HuH-7 (cell line): ENCODE results near the gene TCEANC.
"Not testable (repeated sequence)": the region's sequence is repeated elsewhere in the genome, so short reads cannot be mapped to it uniquely, and the experiment has no call there.

Source experiments
- DNase-seq: peaks from one replicate; pipeline ENCODE4 v3.0.0; 2011; ENCODE audit warnings: low spot score

TCEANC gene, protein sequence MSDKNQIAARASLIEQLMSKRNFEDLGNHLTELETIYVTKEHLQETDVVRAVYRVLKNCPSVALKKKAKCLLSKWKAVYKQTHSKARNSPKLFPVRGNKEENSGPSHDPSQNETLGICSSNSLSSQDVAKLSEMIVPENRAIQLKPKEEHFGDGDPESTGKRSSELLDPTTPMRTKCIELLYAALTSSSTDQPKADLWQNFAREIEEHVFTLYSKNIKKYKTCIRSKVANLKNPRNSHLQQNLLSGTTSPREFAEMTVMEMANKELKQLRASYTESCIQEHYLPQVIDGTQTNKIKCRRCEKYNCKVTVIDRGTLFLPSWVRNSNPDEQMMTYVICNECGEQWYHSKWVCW

DNA sequence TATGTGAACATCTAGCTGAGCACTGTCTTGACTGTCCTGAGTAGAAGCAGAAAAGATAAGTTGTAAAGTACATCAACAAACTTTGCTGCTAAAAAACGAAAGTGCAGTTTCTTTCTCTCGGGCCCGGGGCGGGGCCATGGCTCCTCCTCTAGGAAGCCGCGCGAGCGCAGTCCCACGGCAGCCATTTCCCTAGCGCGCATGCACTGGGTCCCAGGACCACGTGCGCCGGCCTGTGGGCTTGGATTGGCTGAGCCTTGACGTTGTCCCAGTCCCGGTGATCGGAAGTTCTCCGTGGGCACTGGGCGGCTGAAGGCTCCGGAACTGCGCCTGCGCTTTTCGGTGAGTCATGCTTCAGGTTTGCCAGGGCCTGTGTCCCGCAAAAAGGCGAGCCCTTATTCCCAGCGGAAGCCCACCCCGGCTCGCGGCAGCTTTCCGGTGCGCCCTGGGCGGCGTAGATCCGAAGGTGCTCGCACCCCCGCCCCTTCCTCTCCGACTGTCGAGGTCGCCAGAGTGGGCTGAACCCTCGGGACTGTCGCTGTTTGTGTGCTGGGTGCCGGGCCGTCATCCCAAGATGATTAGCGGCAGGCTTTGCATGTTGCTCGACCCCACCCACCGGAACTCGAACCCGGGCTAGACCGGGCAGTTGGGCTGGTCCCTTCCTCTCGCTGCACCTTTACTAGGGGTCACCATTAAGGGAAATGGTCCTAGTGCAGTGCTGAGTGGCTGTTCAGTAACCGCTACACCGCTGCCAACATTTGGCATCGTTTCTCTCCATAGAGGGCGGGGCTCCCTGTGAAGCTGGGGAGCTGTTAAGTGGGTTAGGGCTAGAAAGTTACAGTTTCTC lies at the start of gene TCEANC:
TSS of gene TCEANC (plus strand) at position 292 of the 844 bp plus-strand sequence. CDS start 9,368 bp downstream, outside the sequence.
- DNase-seq = peak; percentile 75

DNA sequence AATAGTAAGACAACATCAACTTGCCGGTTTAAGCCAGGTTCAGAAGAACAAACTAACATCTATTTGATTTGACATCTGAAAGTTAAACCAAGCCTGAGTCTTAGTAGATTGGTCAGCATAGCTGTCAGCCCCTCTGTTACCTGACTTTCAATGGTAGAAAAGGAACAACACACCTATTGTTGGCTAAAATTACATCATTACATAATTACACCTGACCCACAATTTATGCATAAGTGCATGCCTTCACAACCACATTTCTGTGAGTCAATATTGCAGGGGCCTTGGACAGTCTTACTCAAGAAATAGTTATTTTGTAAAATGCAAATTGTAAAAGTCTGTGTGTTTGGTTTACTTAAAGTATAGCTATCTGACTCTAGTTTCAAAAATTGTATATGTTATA lies 47.3 kb upstream of the TCEANC start:
- no peak for DNase-seq

DNA sequence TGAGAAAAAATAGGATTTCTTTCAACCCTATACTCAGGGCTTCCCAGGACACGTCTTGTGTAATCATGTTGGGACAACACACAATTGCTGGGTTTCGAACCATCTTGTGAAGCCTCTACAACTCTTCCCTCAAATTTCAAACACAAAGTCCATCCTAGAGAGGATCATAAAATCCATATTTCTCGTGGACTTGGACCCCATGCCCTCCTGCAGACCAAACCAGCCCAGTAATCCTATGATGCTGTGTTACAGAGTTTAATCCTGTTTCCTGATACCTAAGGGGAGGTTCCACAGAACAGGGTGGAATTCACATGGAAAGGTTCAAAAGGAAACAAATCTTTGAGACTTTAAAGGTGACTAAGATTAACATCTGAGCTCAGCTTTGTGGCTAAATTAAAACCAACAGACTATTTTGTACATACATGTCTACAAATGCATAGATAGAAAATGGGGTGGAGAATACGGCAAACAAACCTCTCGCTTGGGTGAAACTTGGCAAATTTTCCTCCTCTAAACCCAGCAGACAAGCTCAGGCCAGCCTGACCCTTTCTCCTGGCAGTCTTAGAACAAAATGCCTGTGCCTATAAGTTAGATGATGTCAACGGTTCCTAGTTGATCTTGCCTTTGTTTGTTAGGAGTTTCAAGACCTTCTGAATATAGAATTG lies 45.5 kb upstream of the TCEANC start:
- no peak for DNase-seq

DNA sequence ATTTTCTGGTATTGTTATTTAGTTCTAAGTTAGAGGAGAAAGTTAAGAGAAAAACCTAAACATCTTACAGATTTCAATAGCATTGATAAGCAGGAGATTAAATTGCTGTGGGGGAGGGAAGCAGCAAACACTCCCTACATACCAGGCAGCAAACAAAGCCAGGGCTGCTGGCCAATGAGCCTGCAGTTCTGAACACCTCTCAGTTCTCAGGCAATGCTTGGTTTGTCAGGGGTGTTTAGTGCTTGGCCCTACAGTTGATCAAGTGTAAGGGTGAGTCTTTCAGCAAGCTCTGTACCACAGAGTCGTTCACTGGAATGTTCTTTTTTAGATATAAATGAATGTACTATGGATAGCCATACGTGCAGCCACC lies 45.0 kb upstream of the TCEANC start:
- DNase-seq = no peak

DNA sequence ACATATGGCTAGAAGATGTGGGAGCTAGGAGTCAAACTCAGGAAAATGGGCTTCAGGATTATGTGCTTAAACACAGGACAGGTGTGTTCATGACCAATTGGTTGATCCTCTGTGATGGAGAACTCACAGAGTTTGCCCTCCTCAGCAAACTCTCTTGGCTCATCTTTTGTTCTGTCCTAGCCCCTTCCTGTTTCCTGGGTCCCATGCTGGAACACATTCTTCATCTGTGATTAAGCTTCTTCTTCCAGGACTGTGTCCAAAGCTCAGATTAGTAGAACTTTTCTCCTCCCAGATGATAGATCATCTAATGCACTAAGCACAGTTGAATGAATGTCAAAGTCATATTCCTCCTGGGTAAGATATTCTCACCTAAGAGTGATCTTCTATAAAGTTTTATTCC lies 38.8 kb upstream of the TCEANC start:
- DNase-seq = no peak

DNA sequence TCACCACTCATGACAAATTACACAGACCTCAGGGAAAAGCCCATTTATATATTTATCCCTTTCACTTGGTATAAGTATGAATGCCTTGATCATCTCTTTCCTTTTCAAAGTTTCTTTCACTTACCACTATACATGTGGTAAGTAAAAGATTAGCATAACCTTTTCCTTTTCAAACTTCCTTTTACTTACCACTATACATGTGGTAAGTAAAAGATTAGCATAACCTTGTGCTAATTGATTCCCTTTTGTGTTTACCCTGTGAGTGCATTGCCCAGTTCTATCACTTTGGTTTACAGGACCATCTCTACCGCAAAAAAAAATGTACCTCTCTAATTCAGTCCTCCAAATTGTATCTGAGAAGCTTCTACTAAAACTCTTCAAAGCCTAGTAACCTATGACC lies 32.7 kb upstream of the TCEANC start:
- DNase-seq = no peak

DNA sequence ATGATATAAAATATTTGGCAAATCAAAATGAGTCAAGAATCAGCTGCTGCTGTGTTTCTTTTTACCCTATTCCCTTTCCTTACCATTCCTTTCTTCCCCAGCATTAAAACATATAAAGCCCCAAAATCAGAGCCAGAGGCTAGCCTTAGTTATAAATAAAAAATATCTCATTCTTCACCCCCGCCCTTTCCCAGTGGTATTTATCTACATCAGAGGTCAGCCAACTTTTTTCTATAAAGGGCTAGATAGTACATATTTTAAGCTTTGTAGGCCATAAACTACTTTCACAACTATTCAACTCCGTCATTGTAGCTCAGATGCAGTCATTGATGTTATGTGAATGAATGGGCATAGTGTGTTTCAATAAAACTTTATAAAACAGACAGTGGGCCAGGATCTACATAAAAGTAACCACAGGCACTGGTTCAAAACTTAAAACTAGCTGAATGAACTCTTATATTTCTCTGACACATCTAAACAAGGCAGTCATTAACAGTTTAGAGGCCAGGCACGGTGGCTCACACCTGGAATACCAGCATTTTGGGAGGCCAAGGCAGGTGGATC lies 30.5 kb upstream of the TCEANC start:
- no peak for DNase-seq

DNA sequence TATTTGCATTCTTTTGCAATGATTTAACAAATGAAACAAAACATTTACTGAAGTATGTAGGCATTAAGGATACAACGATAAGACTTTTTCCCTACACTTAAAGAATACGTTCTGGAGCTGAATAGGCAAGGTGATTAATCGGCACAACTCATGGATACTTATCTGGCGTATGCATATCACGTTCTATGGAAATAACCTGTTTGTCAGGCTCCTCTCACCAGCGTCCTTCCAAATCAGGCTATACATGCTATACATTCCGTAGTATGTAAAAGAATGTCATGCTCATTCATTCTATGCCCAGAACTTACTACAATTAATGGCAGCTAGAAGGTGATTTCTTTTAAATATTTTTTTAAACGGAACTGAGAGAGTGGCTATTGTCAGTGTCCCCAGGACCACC lies 25.6 kb upstream of the TCEANC start:
- no peak for DNase-seq

DNA sequence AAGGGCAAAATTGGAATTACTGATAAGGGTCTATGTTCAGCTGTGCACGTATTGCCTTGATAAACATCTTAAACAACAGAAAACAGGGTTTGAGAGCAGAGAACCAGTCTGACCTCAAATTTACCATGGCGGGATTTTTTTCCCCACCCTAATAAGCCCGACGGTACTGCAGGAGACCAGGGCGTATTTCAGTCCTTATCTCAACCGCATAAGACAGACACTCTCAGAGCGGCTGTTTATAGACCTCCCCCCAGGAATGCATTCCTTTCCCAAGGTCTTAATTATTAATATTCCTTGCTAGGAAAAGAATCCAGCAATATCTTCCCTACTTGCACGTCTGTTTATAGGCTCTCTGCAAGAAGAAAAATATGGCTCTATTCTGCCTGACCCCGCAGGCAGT lies 15.7 kb upstream of the TCEANC start:
- not testable (repeated sequence) for DNase-seq

DNA sequence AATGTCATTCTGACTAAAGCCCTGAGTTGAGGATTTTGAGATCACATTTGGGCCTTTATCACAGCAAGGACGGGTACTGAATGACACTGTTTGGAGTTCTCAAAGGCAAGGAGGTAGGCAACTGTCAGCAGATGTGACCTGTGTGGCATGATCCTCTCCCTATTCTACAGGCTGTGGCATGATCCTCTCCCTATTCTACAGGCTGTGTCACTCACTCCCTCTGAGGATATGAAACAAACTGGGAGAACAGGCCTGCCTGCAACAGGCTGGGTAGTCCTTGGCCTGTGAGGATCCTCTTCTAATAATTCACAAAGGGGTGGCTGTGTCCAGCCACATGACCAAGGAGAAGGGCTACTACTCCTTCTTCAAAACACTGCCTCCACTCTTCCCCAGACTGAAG lies 14.9 kb upstream of the TCEANC start:
- DNase-seq = no peak

DNA sequence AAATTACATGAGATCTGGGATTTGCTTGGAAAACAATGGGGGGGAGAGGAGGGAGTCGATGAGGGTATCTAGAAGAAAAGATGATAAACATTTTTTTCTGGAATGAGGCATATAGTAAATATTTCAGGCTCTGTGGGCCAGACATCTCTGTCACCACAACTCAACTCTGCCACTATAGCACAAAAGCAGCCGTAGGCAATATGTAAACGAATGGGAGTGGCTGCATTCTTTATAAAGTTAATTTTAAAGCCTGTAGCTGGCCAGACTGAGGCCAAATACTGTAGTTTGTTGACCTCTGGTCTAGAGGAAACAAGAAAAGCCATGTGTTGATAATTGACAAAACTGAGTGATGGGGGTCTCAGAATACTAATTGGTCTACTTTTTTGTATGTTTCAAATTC lies 14.1 kb upstream of the TCEANC start:
- no peak for DNase-seq

DNA sequence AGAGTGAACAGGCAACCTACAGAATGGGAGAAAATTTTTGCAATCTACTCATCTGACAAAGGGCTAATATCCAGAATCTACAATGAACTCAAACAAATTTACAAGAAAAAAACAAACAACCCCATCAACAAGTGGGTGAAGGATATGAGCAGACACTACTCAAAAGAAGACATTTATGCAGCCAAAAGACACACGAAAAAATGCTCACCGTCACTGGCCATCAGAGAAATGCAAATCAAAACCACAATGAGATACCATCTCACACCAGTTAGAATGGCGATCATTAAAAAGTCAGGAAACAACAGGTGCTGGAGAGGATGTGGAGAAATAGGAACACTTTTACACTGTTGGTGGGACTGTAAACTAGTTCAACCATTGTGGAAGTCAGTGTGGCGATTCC lies 11.3 kb upstream of the TCEANC start:
- not testable (repeated sequence) for DNase-seq

DNA sequence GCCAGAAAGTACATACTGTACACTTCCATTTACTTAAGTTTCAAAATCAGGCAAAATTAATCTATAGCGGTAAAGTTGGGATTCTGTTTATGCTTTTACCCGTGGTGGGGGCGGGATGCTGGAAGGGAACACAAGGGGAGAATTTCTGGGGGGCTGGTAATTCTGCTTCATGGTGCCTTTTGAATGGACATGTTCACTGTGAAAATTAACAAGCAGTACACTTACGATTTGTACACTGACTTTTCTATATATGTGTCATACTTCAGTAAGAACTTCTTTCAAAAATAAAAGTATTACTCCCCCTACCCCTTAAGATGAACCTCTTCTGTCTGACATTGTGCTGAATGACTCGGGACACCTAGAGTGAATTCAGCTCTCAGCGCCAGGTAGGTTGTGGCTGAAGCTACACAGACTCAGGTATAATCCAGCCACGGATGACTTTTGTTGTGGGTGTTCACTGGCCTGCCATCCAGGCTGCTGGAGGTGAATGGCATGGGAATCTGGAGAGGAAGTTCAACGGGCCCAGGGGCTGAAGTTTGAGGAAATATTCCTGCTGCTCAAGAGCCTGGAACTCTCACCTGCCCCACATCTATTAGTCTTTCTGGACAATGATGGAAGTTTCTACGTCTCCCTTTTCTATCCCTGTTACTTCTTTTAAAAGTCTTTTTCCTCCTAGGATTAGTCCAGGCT lies 7.3 kb upstream of the TCEANC start:
- no peak for DNase-seq

DNA sequence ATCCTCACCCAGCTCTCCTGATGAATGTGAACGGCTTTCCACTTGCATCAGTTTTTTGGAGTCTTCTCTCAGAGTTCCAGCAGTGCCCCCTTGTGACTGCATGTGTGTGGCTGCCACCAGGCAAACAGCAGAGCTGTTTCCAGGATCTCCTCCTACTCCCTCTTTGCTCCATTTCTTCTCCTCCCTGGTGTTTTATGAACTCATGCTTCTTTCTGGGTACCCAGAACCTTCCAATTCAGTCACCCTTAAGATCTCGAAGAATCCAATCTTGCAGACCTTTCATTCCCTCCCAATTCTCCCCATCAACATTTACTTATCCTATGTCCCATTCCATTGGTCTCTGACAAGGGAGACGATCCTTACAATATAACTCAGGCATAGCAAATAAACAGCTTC lies 6.8 kb upstream of the TCEANC start:
- peak; percentile 10 for DNase-seq

DNA sequence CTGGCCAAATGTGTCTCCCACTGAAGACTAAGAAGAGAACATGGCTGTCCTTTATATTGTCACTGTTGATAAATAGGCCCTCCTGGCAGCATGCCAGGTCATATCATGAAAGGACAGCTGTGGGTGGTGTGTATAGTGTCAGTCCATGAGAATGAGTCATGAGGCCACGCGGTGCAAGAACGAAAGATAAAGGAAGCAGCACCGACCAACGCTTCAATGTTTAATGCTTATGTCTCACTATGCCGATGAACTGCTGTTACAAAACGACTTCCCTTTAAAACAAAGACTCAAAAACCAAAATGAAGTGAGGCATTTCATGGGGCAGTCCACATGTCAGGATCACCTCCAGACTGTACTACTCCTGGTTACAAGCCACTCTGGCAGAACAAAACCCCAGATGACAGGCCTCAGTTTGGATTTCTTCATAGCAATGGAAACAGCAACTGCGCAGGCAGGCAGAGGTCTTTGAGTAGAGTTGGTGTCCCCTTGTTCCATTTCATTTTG lies 5.2 kb upstream of the TCEANC start:
- DNase-seq = no peak

DNA sequence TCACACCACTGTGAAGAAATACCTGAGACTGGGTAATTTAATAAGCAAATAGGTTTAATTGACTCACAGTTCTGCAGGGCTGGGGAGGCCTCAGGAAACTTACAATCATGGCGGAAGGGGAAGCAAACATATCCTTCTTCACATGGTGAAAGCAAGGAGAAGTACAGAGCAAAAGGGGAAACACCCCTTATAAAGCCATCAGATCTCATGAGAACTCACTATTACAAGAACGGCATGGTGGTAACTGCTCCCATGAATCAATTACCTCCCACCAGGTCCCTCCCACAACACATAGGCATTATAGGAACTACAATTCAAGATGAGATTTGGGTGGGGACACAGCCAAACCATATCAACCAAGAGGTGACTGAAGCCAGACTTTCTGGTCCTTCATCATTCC lies 4.6 kb upstream of the TCEANC start:
- DNase-seq = not testable (repeated sequence)

DNA sequence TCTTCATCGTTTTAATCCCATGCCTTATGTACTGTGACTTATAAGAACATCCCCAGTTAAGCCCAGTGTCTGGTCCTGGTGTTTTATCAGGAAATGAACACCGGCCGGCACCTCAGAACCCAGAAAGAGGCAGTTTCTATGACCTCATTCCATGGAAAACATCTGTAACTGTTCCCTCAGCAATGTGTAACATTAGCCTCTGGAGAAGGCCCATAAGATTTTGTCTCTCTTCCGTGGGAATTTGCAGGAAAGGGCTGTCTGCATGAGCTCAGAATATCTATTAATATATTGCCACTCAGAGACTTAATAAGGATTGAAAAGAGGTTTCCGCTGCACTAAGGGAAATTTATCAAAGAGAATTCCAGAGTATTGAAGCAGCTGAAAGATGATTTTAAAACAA lies 3.1 kb upstream of the TCEANC start:
- no peak for DNase-seq

DNA sequence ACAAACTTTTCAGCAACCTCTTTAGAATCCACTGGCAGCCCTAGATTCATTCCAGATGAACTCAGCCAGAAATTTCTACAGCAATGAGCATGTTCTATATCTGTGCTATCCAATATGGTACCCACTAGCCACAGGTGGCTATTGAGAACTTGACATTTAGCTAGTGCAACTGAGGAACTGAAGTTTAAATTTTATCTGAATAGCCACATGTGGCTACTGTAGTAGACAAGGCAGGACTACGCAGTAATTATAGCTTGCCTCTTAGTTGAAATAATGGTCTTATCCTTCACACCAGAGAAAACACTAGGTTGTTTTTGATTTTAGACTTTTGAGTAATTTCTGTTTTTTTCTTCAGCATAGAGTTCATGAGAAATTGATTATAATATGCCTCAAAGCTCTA lies 2.6 kb upstream of the TCEANC start:
- no peak for DNase-seq

DNA sequence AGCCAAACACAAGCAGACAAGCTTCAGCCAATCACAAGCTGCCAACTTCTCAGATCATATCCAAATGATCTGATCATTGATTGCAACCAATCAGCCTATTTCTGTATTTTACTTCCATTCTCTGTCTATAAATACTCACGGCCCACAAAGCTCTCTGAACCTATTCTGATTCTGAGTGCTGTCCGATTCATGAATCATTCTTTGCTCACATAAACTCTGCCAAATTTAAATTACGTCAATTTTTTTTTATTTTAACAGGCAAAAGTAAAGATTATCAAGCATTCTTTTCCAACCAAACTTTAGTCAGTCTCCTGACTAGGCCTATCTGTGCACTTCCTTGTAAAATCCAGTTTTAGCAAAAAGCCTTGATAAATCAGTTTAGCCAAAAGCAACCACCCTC lies 1.8 kb upstream of the TCEANC start:
- no peak for DNase-seq

DNA sequence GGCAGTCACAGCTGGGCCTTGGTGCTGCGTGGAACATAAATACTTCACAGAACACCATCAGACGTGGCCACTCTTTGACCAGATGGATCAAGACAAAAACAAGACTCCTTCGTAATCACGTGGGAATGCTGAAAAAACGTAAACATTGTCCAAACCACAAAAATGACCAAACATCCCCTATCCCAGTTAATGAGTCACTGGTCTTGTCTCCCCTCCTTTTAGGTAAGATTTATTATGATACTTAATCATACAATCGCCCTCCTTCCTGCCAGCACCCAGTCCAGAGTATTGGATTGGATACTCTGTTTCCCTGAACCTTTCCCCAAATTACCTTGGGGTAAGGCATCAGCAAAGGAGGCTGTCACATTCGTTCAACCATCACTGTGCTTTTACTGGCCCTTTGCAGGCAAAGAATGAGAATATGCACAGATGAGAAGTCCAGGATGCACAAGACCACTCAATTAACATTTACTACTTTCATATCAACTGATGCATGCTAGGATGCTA lies 601 bp upstream of the TCEANC start:
- no peak for DNase-seq

DNA sequence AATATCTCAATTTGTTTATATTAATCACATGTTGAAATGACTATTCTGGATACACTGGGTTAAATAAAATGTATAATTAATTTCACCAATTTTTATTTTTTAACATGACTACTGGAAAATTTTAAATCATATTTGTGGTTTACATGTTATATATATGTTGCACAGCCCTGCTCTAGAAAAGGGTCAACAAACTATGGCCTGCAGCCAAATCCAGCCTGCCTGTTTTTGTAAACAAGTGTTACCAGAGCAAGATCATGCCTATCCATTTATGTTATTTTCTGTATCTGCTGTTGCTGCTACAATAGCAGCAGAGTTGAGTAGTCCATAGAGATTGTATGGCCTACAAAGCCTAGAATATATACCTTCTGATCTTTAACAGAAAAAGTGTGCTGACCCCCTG lies 1.2 kb downstream of the TCEANC start:
- no peak for DNase-seq

DNA sequence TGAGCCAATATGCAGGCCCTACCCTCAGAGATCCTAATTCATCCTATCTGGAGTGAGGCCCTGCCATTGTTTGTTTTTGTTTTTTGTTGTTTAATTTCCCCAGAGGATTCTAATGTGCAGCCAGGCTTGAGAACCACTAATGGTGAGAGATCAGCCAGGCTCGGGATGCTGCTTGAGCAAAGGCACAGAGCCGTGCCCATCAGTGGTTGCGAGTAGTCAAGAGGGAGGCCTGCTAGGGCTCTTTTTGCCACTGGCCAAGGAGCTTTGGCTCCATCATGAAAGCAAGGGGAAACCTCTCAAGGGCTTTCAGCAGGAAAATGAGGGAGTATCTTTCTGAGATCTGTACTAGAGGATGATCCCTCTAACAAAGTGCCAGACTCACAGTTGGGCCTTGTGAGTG lies 2.7 kb downstream of the TCEANC start:
- DNase-seq = no peak
